Peyer's patch (tissue), 4 donors: ENCODE measurements around the gene GLTP. TPM values are rescaled to one million over a fixed set of nuclear protein-coding genes. Genes with fewer than 3 reads are reported as not detected.

Experiments
- DNase-seq, 3 donors: peaks; one replicate each; pipeline ENCODE4 v3.0.0-alpha.2; 2017 to 2019
- H3K27ac ChIP-seq, 4 donors: fragments of 200-600 bp; sonication (generic); one replicate each; pipeline ENCODE4 v1.5.1; 2016 to 2019
- H3K27me3 ChIP-seq, 2 donors: fragments of 200-600 bp; sonication (generic); one replicate each; pipeline ENCODE4 v1.5.1; 2019
- H3K36me3 ChIP-seq, 3 donors: fragments of 200-600 bp; sonication (generic); one replicate each; pipeline ENCODE4 v1.5.1; 2016 to 2019
- H3K4me1 ChIP-seq, 4 donors: fragments of 200-600 bp; sonication (generic); one replicate each; pipeline ENCODE4 v1.5.1; 2016 to 2019
- H3K4me3 ChIP-seq, 4 donors: fragments of 200-600 bp; sonication (generic); 1 replicate in 3 of 4; 2 replicates in 1 of 4; pipeline ENCODE4 v1.5.1; 2016 to 2019; ENCODE audit warnings: mild to moderate bottlenecking in 1 of 4
- H3K9me3 ChIP-seq, 4 donors: fragments of 200-600 bp; sonication (generic); one replicate each; pipeline ENCODE4 v1.5.1; 2016 to 2019; ENCODE audit warnings: mild to moderate bottlenecking in 1 of 4
- POLR2A ChIP-seq, 2 donors: fragments of 450-650 bp; IDR thresholded peaks; one replicate each; pipeline ENCODE4 v1.5.1; 2017; ENCODE audit warnings: antibody characterized with exemption in 2 of 2, mild to moderate bottlenecking in 2 of 2, moderate library complexity in 2 of 2
- total RNA-seq, 4 donors: library from RNA; depleted of rRNA; stranded (reverse); fragments of >200 nt; gene quantifications; one replicate each; pipeline ENCODE4 v1.1.0, GENCODE V29; 2016
- TF ChIP-seq, protein P1 (sequence below), 6 experiments: fragments of 450-650 bp in 4 of 6; fragments of 200-600 bp in 2 of 6; sonication (generic) in 1 of 6; IDR thresholded peaks; one replicate each; pipeline ENCODE4 v1.5.1; 2017 to 2019; ENCODE audit warnings: antibody characterized with exemption in 6 of 6, mild to moderate bottlenecking in 3 of 6, moderate library complexity in 1 of 6

The GLTP gene
- total RNA-seq, 4 donors from 2014 or later, result 27.2 to 149 (median 141) TPM

DNA sequence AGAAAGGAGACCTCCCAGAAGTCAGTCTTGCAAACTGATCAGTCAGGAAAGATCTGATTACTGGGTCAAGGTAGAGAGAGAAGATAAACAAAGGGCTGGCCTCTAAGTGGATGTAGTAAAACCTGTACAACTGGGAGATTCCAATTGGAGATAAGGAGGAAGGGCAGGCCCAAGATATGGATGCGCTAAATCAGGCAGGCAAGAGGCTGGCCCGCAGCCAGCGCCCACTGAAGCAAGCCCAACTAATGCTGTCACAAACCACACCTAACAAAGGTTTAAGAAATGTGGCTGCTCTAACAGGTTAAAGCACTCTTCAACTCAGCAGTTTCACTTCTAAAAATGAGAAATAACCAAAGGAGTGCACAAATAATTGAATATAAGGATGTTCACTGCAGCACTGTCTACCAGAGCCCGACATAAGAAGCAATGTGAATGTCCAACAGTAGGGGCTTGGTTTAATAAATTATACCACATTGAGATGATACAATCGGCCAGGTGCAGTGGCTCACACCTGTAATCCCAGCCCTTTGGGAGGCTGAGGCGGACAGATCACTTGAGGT, 4.7 kb downstream of the GLTP start:
- Histone ChIP-seq H3K9me3 (no peaks in the 10 kb centered on the region), H3K27me3 (no peaks in the 10 kb centered on the region), H3K27ac (peak overlapping the region in 3 of 4 donors; percentile 36 to 75 (median 73)), H3K36me3 (no peaks in the 10 kb centered on the region), H3K4me1 (peaks cover 6 to 75% (median 15%) of the 10 kb centered on the region in 4 donors), H3K4me3 (peak overlapping the region in 1 of 4 donors; percentile 16)
- TF ChIP-seq POLR2A (IDR thresholded peaks at IDR 0.05), result peak in 1 of 2 donors; percentile 20
- TF ChIP-seq, protein P1, sequence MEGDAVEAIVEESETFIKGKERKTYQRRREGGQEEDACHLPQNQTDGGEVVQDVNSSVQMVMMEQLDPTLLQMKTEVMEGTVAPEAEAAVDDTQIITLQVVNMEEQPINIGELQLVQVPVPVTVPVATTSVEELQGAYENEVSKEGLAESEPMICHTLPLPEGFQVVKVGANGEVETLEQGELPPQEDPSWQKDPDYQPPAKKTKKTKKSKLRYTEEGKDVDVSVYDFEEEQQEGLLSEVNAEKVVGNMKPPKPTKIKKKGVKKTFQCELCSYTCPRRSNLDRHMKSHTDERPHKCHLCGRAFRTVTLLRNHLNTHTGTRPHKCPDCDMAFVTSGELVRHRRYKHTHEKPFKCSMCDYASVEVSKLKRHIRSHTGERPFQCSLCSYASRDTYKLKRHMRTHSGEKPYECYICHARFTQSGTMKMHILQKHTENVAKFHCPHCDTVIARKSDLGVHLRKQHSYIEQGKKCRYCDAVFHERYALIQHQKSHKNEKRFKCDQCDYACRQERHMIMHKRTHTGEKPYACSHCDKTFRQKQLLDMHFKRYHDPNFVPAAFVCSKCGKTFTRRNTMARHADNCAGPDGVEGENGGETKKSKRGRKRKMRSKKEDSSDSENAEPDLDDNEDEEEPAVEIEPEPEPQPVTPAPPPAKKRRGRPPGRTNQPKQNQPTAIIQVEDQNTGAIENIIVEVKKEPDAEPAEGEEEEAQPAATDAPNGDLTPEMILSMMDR (IDR thresholded peaks at IDR 0.05), result peak in 2 of 6 experiments; percentile 12 to 13
- DNase-seq, result peak in 2 of 3 donors; percentile 81 to 82

DNA sequence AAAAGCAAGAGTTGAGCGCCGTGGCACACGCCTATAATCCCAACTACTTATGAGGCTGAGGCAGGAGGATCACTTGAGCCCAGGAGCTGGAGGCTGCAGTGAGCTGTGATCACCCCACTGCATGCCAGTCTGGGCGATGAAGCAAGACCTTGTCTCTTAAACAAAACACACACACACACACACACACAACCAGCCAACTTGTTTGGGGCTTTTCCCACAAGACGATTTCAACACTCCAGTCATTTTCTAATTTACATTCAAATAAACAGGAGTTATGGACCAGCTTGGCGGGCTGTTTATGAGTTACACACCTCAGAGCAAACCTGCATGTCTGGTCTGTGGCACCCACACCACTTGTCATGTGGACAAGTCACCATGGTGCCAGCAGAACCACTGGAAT, 6.7 kb downstream of the GLTP start:
- no peaks in the 10 kb centered on the region for H3K9me3 ChIP-seq
- peak overlapping the region in 1 of 4 donors; percentile 27 for H3K27ac ChIP-seq
- no peak for DNase-seq
- no peaks in the 10 kb centered on the region for H3K36me3 ChIP-seq
- H3K4me1 ChIP-seq, result peaks cover under 1 to 74% (median 8%) of the 10 kb centered on the region in 4 donors
- TF ChIP-seq POLR2A (IDR thresholded peaks at IDR 0.05), result no peak
- TF ChIP-seq, protein P1 (IDR thresholded peaks at IDR 0.05), result no peak
- no peak overlapping the region for H3K4me3 ChIP-seq
- H3K27me3 ChIP-seq, result no peaks in the 10 kb centered on the region

- TF ChIP-seq POLR2A (IDR thresholded peaks at IDR 0.05), result no peak
- TF ChIP-seq, protein P1 (IDR thresholded peaks at IDR 0.05), result no peak
- DNase-seq, result peak in 2 of 3 donors; percentile 89
- H3K4me1 ChIP-seq, result peaks cover 0 to 75% (median 5%) of the 10 kb centered on the region in 4 donors
- H3K36me3 ChIP-seq, result no peaks in the 10 kb centered on the region
- H3K27me3 ChIP-seq, result no peaks in the 10 kb centered on the region
- H3K4me3 ChIP-seq, result no peak overlapping the region
- H3K27ac ChIP-seq, result peak overlapping the region in 3 of 4 donors; percentile 24 to 90 (median 81)
- H3K9me3 ChIP-seq, result no peaks in the 10 kb centered on the region
These were observed 8.6 kb downstream of the GLTP start for GRCh38 chr12:109871668-109872314.

DNA sequence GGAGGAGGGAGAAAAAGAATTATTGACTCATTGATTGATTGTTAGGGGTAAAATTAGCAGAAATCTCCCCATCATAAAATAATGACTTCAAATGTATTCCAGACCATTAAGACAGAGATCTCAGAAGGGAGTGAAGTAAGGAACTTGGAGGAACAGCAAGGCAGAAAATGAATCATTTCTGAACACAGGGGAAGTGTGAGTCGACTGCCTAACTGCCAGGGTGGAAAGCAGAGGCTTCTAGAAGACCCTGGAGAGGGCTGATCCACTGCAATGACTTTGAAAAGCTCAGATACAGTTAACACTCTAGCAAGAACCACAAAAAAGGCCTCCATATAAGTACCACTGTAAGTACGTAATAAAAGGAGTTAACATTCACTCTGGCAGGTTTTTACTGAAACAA, 9.7 kb downstream of the GLTP start:
- Histone ChIP-seq H3K9me3 (no peaks in the 10 kb centered on the region), H3K36me3 (no peaks in the 10 kb centered on the region), H3K27me3 (no peaks in the 10 kb centered on the region), H3K27ac (no peak overlapping the region), H3K4me3 (no peak overlapping the region), H3K4me1 (peaks cover 0 to 68% (median 5%) of the 10 kb centered on the region in 4 donors)
- TF ChIP-seq POLR2A (IDR thresholded peaks at IDR 0.05), result no peak
- TF ChIP-seq, protein P1 (IDR thresholded peaks at IDR 0.05), result no peak
- no peak for DNase-seq

GRCh38 chr12:109868182-109869051, 11.9 kb downstream of the GLTP start:
- no peaks in the 10 kb centered on the region for H3K36me3 ChIP-seq
- peaks cover 0 to 66% (median 10%) of the 10 kb centered on the region in 4 donors for H3K4me1 ChIP-seq
- no peaks in the 10 kb centered on the region for H3K9me3 ChIP-seq
- no peaks in the 10 kb centered on the region for H3K27me3 ChIP-seq
- TF ChIP-seq POLR2A (IDR thresholded peaks at IDR 0.05), result no peak
- TF ChIP-seq, protein P1 (IDR thresholded peaks at IDR 0.05), result no peak
- no peak overlapping the region for H3K4me3 ChIP-seq
- peak overlapping the region in 3 of 4 donors; percentile 36 to 80 (median 65) for H3K27ac ChIP-seq
- no peak for DNase-seq
